Endodermal cell (in vitro differentiated cells): ENCODE data around the gene XDH. TPM values are rescaled to one million over a fixed set of nuclear protein-coding genes. Genes with fewer than 3 reads are reported as not detected.
A peak's percentile ranks its signal among the peaks of the same experiment; 100 is the strongest.

ENCODE experiments used
- DNase-seq: peaks from one replicate; pipeline ENCODE4 v3.0.0-alpha.2; 2017
- H3K27ac ChIP-seq: 2 replicates; pipeline ENCODE4 v1.5.1; 2013; ENCODE audit warnings: mild to moderate bottlenecking, low read depth, low read length, moderate library complexity
- H3K27me3 ChIP-seq: 2 replicates; pipeline ENCODE4 v1.6.1; 2013; ENCODE audit warnings: mild to moderate bottlenecking, low read length, moderate library complexity; ENCODE audit not compliant: insufficient read depth, control insufficient read depth, poor library complexity, severe bottlenecking
- H3K36me3 ChIP-seq: 2 replicates; pipeline ENCODE4 v1.7.0; 2013; ENCODE audit warnings: mild to moderate bottlenecking, low read length, moderate library complexity; ENCODE audit not compliant: control insufficient read depth, insufficient read depth
- H3K4me1 ChIP-seq: one replicate; pipeline ENCODE4 v1.7.0; 2013; ENCODE audit warnings: low read length; ENCODE audit not compliant: control insufficient read depth, insufficient read depth
- H3K4me3 ChIP-seq: 2 replicates; pipeline ENCODE4 v1.5.1; 2013; ENCODE audit warnings: mild to moderate bottlenecking, low read length, moderate library complexity
- H3K9ac ChIP-seq: 2 replicates; pipeline ENCODE4 v1.6.1; 2013; ENCODE audit warnings: mild to moderate bottlenecking, low read length, moderate library complexity; ENCODE audit not compliant: poor library complexity, severe bottlenecking; ENCODE audit errors: extremely low read depth
- H3K9me3 ChIP-seq: 2 replicates; pipeline ENCODE4 v1.6.1; 2013; ENCODE audit warnings: mild to moderate bottlenecking, low read length, moderate library complexity; ENCODE audit not compliant: control insufficient read depth
- H3K27ac Mint-ChIP-seq: 2 replicates; pipeline ENCODE4 v1.8.0; 2020; ENCODE audit warnings: mixed read lengths
- H3K27me3 Mint-ChIP-seq: 2 replicates; pipeline ENCODE4 v1.8.0; 2021; ENCODE audit warnings: mild to moderate bottlenecking, mixed read lengths; ENCODE audit not compliant: insufficient read depth
- H3K36me3 Mint-ChIP-seq: 2 replicates; pipeline ENCODE4 v1.8.0; 2020; ENCODE audit warnings: low read depth, mixed read lengths
- H3K4me1 Mint-ChIP-seq: 2 replicates; pipeline ENCODE4 v1.8.0; 2020; ENCODE audit warnings: mixed read lengths
- H3K4me3 Mint-ChIP-seq: 2 replicates; pipeline ENCODE4 v1.8.0; 2020; ENCODE audit warnings: mild to moderate bottlenecking, moderate library complexity, mixed read lengths
- H3K9me3 Mint-ChIP-seq: 2 replicates; pipeline ENCODE4 v1.8.0; 2020; ENCODE audit warnings: mild to moderate bottlenecking, mixed read lengths
- WGBS, 2 experiments: methylation state at CpG; one replicate each; pipeline versions ENCODE4 v1.1.5 to v1.1.7; 2013; ENCODE audit warnings: missing lambda C conversion rate in 2 of 2, mixed read lengths in 1 of 2; ENCODE audit not compliant: insufficient coverage in 1 of 2, insufficient read length in 1 of 2; 5-methylcytosine and 5-hydroxymethylcytosine counted together
- total RNA-seq, 2 donors: library from RNA; stranded (reverse); fragmentation: NEBNext Ultra II Directional in 1 of 2; extraction: Animal tissue kit (Norgen Biotek cat#: 25700) in 1 of 2; gene quantifications; 2 replicates in 1 of 2; 3 replicates in 1 of 2; pipeline ENCODE4 v1.2.1, GENCODE V29; 2021
- TF ChIP-seq, protein P1 (sequence below): fragments of 200-600 bp; sonication (generic); conservative IDR thresholded peaks from 2 replicates; pipeline ENCODE4 v1.5.0; 2021; ENCODE audit warnings: antibody characterized with exemption, mild to moderate bottlenecking

The XDH gene
- total RNA-seq, 2 donors from 2014 or later, result 1.9 to 4.0 TPM

DNA sequence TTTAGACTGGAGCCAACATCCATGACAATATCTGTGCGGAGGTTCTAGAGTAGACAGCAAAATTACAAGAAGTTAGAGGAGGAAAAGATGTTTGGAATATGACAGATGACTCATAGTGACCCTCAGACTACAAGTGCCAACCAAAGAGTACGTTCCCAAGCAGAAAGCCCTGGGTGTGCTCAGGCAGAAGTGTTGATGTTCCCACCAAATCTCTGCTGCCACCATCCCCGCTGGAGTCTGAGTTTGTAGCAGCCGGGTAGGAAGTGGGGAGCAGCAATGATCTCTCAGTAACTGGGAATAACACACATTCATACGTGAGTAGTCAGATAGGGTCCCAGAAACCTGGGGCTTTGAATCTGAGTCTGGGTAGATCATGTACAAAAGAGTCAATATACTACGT lies 73.2 kb downstream of the XDH start:
- no peak overlapping the region for H3K4me3 Mint-ChIP-seq
- 93 to 96% methylated on average over 4 to 6 of the region's 6 CpGs for WGBS, 2 experiments
- no peaks in the 10 kb centered on the region for H3K9me3 ChIP-seq
- no peak overlapping the region for H3K4me3 ChIP-seq
- no peaks in the 10 kb centered on the region for H3K27me3 ChIP-seq
- TF ChIP-seq, protein P1, sequence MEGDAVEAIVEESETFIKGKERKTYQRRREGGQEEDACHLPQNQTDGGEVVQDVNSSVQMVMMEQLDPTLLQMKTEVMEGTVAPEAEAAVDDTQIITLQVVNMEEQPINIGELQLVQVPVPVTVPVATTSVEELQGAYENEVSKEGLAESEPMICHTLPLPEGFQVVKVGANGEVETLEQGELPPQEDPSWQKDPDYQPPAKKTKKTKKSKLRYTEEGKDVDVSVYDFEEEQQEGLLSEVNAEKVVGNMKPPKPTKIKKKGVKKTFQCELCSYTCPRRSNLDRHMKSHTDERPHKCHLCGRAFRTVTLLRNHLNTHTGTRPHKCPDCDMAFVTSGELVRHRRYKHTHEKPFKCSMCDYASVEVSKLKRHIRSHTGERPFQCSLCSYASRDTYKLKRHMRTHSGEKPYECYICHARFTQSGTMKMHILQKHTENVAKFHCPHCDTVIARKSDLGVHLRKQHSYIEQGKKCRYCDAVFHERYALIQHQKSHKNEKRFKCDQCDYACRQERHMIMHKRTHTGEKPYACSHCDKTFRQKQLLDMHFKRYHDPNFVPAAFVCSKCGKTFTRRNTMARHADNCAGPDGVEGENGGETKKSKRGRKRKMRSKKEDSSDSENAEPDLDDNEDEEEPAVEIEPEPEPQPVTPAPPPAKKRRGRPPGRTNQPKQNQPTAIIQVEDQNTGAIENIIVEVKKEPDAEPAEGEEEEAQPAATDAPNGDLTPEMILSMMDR, result no peak
- H3K9me3 Mint-ChIP-seq, result no peaks in the 10 kb centered on the region
- H3K27ac ChIP-seq, result no peak overlapping the region
- H3K9ac ChIP-seq, result no peak overlapping the region
- peaks cover 2% of the 10 kb centered on the region for H3K36me3 Mint-ChIP-seq
- H3K4me1 ChIP-seq, result no peaks in the 10 kb centered on the region
- DNase-seq, result peak; percentile 10
- no peak overlapping the region for H3K27ac Mint-ChIP-seq
- H3K27me3 Mint-ChIP-seq, result no peaks in the 10 kb centered on the region
- H3K4me1 Mint-ChIP-seq, result no peaks in the 10 kb centered on the region
- no peaks in the 10 kb centered on the region for H3K36me3 ChIP-seq

DNA sequence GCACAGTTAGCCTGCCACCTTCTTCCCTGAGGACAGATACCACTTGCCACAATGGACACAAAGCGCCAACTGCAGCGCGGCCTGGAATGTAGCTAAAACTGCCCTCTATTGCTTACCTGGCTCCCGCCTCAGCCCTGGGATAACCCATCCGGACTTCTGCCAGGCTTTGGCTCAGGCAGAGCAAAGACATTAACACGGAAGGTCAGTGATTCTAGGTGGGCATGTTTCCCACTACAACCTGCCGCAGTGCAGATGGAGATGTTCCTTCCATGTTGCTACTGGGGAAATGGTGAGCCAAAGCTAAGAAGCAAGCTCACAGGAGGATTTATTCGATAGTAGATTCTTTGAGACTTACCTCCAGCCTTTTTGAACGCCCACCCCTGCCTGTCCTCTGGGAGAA lies 74.8 kb downstream of the XDH start:
- Mint-ChIP-seq H3K4me1 (no peaks in the 10 kb centered on the region), H3K27ac (no peak overlapping the region), H3K4me3 (no peak overlapping the region), H3K36me3 (peaks cover 2% of the 10 kb centered on the region), H3K9me3 (no peaks in the 10 kb centered on the region), H3K27me3 (no peaks in the 10 kb centered on the region)
- Histone ChIP-seq H3K27me3 (no peaks in the 10 kb centered on the region), H3K27ac (no peak overlapping the region), H3K4me3 (no peak overlapping the region), H3K36me3 (no peaks in the 10 kb centered on the region), H3K4me1 (no peaks in the 10 kb centered on the region), H3K9ac (no peak overlapping the region), H3K9me3 (no peaks in the 10 kb centered on the region)
- TF ChIP-seq, protein P1, result no peak
- 93 to 98% methylated on average over 9 of the region's 9 CpGs for WGBS, 2 experiments
- no peak for DNase-seq

DNA sequence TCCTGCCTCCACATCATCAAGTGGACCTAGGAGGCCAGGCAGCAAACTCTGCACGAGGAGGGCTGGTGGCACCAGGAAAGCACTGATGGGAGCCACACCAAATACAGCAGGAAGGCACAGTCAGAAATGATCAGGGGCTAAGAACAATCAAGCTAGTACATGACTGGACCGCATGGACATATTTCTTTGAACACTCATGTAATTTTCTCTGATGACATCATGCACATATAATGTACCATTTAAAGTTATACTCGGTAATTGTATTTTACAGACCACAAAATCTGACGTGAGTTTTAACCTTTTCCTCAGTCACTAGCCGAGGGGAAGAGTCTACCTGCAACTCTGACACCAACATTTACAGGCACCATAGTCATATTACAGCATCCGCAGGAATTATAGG lies 76.7 kb downstream of the XDH start:
- Histone ChIP-seq H3K27me3 (no peaks in the 10 kb centered on the region), H3K9ac (no peak overlapping the region), H3K36me3 (no peaks in the 10 kb centered on the region), H3K4me3 (no peak overlapping the region), H3K9me3 (no peaks in the 10 kb centered on the region), H3K4me1 (peaks cover 3% of the 10 kb centered on the region), H3K27ac (no peak overlapping the region)
- H3K9me3 Mint-ChIP-seq, result no peaks in the 10 kb centered on the region
- H3K27ac Mint-ChIP-seq, result no peak overlapping the region
- 94 to 95% methylated on average over 5 to 6 of the region's 6 CpGs for WGBS, 2 experiments
- peaks cover 2% of the 10 kb centered on the region for H3K36me3 Mint-ChIP-seq
- H3K4me3 Mint-ChIP-seq, result no peak overlapping the region
- peaks cover 2% of the 10 kb centered on the region for H3K4me1 Mint-ChIP-seq
- peaks cover 10% of the 10 kb centered on the region for H3K27me3 Mint-ChIP-seq
- no peak for DNase-seq
- TF ChIP-seq, protein P1, result no peak
